Sigmoid colon (tissue), 7 donors: Measurements from ENCODE around the gene TMEM164. TPM values are rescaled to one million over a fixed set of nuclear protein-coding genes. Genes with fewer than 3 reads are reported as not detected.

Experiments used
- DNase-seq: peaks from one replicate; pipeline ENCODE4 v3.0.0-alpha.2; 2019
- H3K27ac ChIP-seq, 4 donors: fragments of 200-600 bp; sonication (generic); one replicate each; pipeline ENCODE4 v1.5.1; 2016 to 2019; ENCODE audit warnings: mild to moderate bottlenecking in 1 of 4
- H3K27me3 ChIP-seq, 3 donors: fragments of 200-600 bp; sonication (generic); one replicate each; pipeline ENCODE4 v1.5.1; 2019; ENCODE audit warnings: mild to moderate bottlenecking in 1 of 3
- H3K36me3 ChIP-seq, 4 donors: fragments of 200-600 bp; sonication (generic); one replicate each; pipeline ENCODE4 v1.5.1; 2016 to 2019
- H3K4me1 ChIP-seq, 4 donors: fragments of 200-600 bp; sonication (generic); one replicate each; pipeline ENCODE4 v1.5.1; 2017 to 2019
- H3K4me3 ChIP-seq, 4 donors: fragments of 200-600 bp; sonication (generic); one replicate each; pipeline ENCODE4 v1.5.1; 2017 to 2019; ENCODE audit warnings: mild to moderate bottlenecking in 2 of 4, moderate library complexity in 1 of 4
- H3K9me3 ChIP-seq, 4 donors: fragments of 200-600 bp in 3 of 4; sonication (generic) in 3 of 4; one replicate each; pipeline versions ENCODE4 v1.5.1 to v1.6.1; 2013 to 2019
- EP300 ChIP-seq, 4 donors: sonication (generic); formaldehyde crosslinking; IDR thresholded peaks; one replicate each; pipeline ENCODE4 v1.6.1; 2017; ENCODE audit warnings: antibody characterized with exemption in 4 of 4
- POLR2A ChIP-seq, 2 donors: fragments of 450-650 bp; IDR thresholded peaks; one replicate each; pipeline ENCODE4 v1.6.1; 2016; ENCODE audit warnings: antibody characterized with exemption in 2 of 2, mild to moderate bottlenecking in 2 of 2, moderate library complexity in 2 of 2
- POLR2AphosphoS5 ChIP-seq, 4 donors: sonication (generic); formaldehyde crosslinking; IDR thresholded peaks; one replicate each; pipeline ENCODE4 v1.6.1; 2017; ENCODE audit warnings: antibody characterized with exemption in 4 of 4
- WGBS, 2 donors: extraction: QIAGEN DNeasy Blood & Tissue Kit; methylation state at CpG; one replicate each; pipeline ENCODE4 v1.1.7; 2013; 5-methylcytosine and 5-hydroxymethylcytosine counted together
- intact Hi-C: fragments of 100-400 bp; cut with DNase I; formaldehyde crosslinking; loops from one replicate; pipeline ENCODE4 v1.15.1; 2023
- polyA plus RNA-seq, 3 donors: library from polyadenylated mRNA; stranded (reverse); fragments of 200-250 nt; gene quantifications; one replicate each; pipeline ENCODE4 v1.2.3, GENCODE V29; 2013
- total RNA-seq, 4 donors: library from RNA; depleted of rRNA; stranded (reverse); fragments of >200 nt; gene quantifications; one replicate each; pipeline ENCODE4 v1.1.0, GENCODE V29; 2016
- TF ChIP-seq, protein P1 (sequence below), 4 experiments: fragments of 450-650 bp in 3 of 4; fragments of 200-600 bp in 1 of 4; IDR thresholded peaks; one replicate each; pipeline ENCODE4 v1.5.1; 2016 to 2019; ENCODE audit warnings: antibody characterized with exemption in 4 of 4, mild to moderate bottlenecking in 3 of 4, moderate library complexity in 2 of 4
- donor health status: healthy with polysubstance abuse.
- donor health status: Bipolar disorder and iron deficiency.
- donor health status: healthy.

The TMEM164 gene
- total and polyA plus RNA-seq, 7 donors: 6.4 to 43.2 (median 12.7) TPM

GRCh38 chrX:110131031-110131430, 128.1 kb downstream of the TMEM164 start:
- WGBS, 2 donors: 89 to 95% methylated on average over 1 of the region's 1 CpG
- Histone ChIP-seq H3K4me1 (no peaks in the 10 kb centered on the region), H3K36me3 (no peaks in the 10 kb centered on the region), H3K9me3 (no peaks in the 10 kb centered on the region), H3K4me3 (no peak overlapping the region), H3K27ac (no peak overlapping the region), H3K27me3 (no peaks in the 10 kb centered on the region)
- TF ChIP-seq POLR2A (IDR thresholded peaks at IDR 0.05): no peak
- TF ChIP-seq POLR2AphosphoS5 (IDR thresholded peaks at IDR 0.05): no peak
- TF ChIP-seq EP300 (IDR thresholded peaks at IDR 0.05): no peak
- TF ChIP-seq, protein P1, sequence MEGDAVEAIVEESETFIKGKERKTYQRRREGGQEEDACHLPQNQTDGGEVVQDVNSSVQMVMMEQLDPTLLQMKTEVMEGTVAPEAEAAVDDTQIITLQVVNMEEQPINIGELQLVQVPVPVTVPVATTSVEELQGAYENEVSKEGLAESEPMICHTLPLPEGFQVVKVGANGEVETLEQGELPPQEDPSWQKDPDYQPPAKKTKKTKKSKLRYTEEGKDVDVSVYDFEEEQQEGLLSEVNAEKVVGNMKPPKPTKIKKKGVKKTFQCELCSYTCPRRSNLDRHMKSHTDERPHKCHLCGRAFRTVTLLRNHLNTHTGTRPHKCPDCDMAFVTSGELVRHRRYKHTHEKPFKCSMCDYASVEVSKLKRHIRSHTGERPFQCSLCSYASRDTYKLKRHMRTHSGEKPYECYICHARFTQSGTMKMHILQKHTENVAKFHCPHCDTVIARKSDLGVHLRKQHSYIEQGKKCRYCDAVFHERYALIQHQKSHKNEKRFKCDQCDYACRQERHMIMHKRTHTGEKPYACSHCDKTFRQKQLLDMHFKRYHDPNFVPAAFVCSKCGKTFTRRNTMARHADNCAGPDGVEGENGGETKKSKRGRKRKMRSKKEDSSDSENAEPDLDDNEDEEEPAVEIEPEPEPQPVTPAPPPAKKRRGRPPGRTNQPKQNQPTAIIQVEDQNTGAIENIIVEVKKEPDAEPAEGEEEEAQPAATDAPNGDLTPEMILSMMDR (IDR thresholded peaks at IDR 0.05): no peak
- intact Hi-C loops: no loop called here
- DNase-seq: no peak

DNA sequence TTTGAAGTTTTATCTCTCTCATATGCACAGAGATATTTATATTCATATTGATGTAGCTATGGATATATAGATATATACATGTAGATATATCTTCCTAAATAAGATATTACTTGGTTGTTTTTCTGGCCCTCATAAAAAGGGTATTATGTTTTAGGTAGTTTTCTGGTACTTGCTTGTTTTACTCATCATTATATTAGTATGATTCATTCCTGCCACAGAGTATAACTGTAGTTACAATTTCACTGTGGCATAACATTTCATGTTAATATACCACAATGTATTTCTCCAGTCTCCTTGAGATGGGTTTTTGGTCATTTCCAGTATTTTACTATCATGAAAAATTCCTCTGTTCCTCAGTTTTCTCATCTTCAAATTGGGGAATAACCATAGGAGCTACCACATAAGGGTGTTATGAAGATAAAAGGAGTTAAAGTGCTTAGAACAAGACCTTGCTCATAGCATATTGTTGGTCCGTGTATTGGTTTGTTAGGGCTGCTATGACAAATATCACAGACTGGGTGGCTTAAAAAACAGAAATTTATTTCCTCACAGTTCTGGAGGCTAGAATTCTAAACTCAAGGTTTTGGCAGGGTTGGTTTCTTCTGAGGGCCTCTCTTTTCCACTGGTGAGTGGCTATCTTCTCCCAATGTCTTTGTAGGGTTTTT, 129.7 kb downstream of the TMEM164 start:
- 87 to 95% methylated on average over 1 of the region's 1 CpG for WGBS, 2 donors
- TF ChIP-seq, protein P1 (IDR thresholded peaks at IDR 0.05): no peak
- TF ChIP-seq POLR2AphosphoS5 (IDR thresholded peaks at IDR 0.05) (no peak), POLR2A (IDR thresholded peaks at IDR 0.05) (no peak), EP300 (IDR thresholded peaks at IDR 0.05) (no peak)
- H3K36me3 ChIP-seq: no peaks in the 10 kb centered on the region
- H3K4me3 ChIP-seq: no peak overlapping the region
- no peak overlapping the region for H3K27ac ChIP-seq
- H3K4me1 ChIP-seq: no peaks in the 10 kb centered on the region
- intact Hi-C loops: no loop called here
- DNase-seq: no peak
- H3K9me3 ChIP-seq: no peaks in the 10 kb centered on the region
- H3K27me3 ChIP-seq: no peaks in the 10 kb centered on the region

DNA sequence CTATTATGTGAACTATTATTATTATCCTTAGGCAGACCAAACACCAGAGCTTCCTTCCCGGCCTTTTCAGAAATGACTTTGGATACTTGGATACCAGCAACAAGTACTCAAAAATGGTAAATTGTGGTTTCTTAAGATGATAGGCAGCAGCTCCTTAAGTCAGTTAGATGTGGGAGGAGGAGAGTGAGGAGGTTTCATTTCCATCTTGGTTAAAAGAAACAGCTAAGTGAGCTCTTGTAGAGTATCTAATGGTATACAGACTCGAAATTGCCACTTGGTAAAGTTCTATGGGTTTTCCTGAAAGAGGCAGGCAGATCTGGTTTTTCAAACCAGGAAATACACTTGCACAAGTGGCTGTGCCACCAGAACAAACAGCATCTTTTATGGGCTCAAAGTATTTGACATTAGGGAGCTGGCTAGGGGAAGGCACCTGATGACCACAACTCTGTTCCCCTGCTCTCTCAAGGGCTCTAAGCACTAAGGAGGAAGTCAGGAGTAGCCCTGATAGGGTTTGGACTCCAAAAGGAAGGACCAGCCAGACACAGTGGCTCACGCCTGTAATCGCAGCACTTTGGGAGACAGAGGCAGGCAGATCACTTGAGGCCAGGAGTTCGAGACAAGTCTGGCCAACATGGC, 130.9 kb downstream of the TMEM164 start:
- no peak overlapping the region for H3K4me3 ChIP-seq
- H3K4me1 ChIP-seq: no peaks in the 10 kb centered on the region
- WGBS, 2 donors: 71 to 80% methylated on average over 5 of the region's 5 CpGs
- no peaks in the 10 kb centered on the region for H3K36me3 ChIP-seq
- intact Hi-C loops: no loop called here
- no peak overlapping the region for H3K27ac ChIP-seq
- no peak for DNase-seq
- H3K9me3 ChIP-seq: no peaks in the 10 kb centered on the region
- TF ChIP-seq EP300 (IDR thresholded peaks at IDR 0.05): no peak
- TF ChIP-seq POLR2A (IDR thresholded peaks at IDR 0.05): no peak
- TF ChIP-seq, protein P1 (IDR thresholded peaks at IDR 0.05): no peak
- no peak for TF ChIP-seq POLR2AphosphoS5 (IDR thresholded peaks at IDR 0.05)
- H3K27me3 ChIP-seq: no peaks in the 10 kb centered on the region

GRCh38 chrX:110135618-110136017, 132.7 kb downstream of the TMEM164 start:
- intact Hi-C loops: no loop called here
- H3K27me3 ChIP-seq: no peaks in the 10 kb centered on the region
- H3K36me3 ChIP-seq: no peaks in the 10 kb centered on the region
- TF ChIP-seq, protein P1 (IDR thresholded peaks at IDR 0.05): no peak
- TF ChIP-seq EP300 (IDR thresholded peaks at IDR 0.05): no peak
- TF ChIP-seq POLR2A (IDR thresholded peaks at IDR 0.05): no peak
- no peak for TF ChIP-seq POLR2AphosphoS5 (IDR thresholded peaks at IDR 0.05)
- 85 to 94% methylated on average over 1 of the region's 1 CpG for WGBS, 2 donors
- H3K27ac ChIP-seq: no peak overlapping the region
- H3K4me3 ChIP-seq: no peak overlapping the region
- no peaks in the 10 kb centered on the region for H3K4me1 ChIP-seq
- DNase-seq: no peak
- no peaks in the 10 kb centered on the region for H3K9me3 ChIP-seq
